ENCODE data around the gene ZCCHC14. TPM values are rescaled to one million over a fixed set of nuclear protein-coding genes. Genes with fewer than 3 reads are reported as not detected.
"Not testable (repeated sequence)": the region's sequence is repeated elsewhere in the genome, so short reads cannot be mapped to it uniquely, and the experiment has no call there.

The ZCCHC14 gene
- total RNA-seq, 1 experiment from 2014 or later: 33.1 TPM

DNA sequence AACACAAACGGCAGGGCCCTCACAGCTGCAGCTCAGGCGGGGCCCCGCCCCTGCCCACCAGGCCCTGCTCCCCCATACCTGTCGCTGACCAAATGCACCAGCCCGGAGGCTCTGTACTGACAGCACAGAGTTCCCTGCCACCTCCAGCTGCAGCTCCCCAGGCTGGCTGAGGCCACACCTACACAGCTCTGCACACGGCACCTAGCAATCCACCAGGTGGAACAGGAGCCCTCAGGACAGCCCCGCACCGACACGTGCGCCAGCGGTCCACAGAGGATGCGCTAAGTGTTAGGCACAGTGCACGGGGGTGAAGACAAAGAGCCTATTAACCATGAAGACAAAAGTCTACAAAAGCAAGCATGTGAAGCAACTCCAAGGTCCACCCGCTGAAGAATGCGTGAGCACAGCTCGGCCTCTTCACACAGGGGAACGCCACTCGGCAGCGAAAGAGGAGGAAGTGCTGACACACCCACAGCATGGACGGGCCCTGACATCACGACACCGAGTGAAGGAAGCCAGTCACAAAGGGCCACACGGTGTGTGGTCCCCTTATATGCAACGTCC lies 5.4 kb downstream of the ZCCHC14 start:
- Histone ChIP-seq H3K4me3 (ENCODE audit: low read depth, low read length) (no peak overlapping the region), H3K27me3 (replicated peaks; ENCODE audit: control insufficient read depth, insufficient read depth, low read length) (no peaks in the 10 kb centered on the region), H3K9me3 (no peaks in the 10 kb centered on the region), H3K4me1 (peaks cover 19% of the 10 kb centered on the region), H3K36me3 (ENCODE audit: control insufficient read depth, insufficient read depth, low read length) (no peaks in the 10 kb centered on the region; the same call in 1 of the 2 replicates)
- ChIA-PET POLR2A (no interaction called here), CTCF (interaction anchor here (0.6 kb wide), 1 partner anchor 26 kb away, joined by 3 read pairs; no protein-coding TSS in a partner anchor)
- TF ChIP-seq, protein P1, sequence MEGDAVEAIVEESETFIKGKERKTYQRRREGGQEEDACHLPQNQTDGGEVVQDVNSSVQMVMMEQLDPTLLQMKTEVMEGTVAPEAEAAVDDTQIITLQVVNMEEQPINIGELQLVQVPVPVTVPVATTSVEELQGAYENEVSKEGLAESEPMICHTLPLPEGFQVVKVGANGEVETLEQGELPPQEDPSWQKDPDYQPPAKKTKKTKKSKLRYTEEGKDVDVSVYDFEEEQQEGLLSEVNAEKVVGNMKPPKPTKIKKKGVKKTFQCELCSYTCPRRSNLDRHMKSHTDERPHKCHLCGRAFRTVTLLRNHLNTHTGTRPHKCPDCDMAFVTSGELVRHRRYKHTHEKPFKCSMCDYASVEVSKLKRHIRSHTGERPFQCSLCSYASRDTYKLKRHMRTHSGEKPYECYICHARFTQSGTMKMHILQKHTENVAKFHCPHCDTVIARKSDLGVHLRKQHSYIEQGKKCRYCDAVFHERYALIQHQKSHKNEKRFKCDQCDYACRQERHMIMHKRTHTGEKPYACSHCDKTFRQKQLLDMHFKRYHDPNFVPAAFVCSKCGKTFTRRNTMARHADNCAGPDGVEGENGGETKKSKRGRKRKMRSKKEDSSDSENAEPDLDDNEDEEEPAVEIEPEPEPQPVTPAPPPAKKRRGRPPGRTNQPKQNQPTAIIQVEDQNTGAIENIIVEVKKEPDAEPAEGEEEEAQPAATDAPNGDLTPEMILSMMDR (IDR thresholded peaks at IDR 0.05; ENCODE audit: insufficient read depth in 1 of 2, low read depth in 1 of 2, low read length in 1 of 2, severe bottlenecking in 1 of 2, unreplicated experiment in 1 of 2): no peak
- H3K27ac Mint-ChIP-seq (ENCODE audit: unreplicated experiment): no peak overlapping the region
- peak overlapping the region; percentile 72 for H3K4me3 Mint-ChIP-seq (ENCODE audit: unreplicated experiment)
- intact Hi-C loops (cut with micrococcal nuclease; ENCODE audit: unreplicated experiment): no loop called here
- peaks cover 59% of the 10 kb centered on the region for H3K4me1 Mint-ChIP-seq (ENCODE audit: low read depth, unreplicated experiment)
- BruUV-seq (replicated peaks): no TSS peak
- H3K9me3 Mint-ChIP-seq (ENCODE audit: unreplicated experiment): no peaks in the 10 kb centered on the region
- DNase-seq: peak; percentile 56 to 80
- peaks cover 31% of the 10 kb centered on the region for H3K36me3 Mint-ChIP-seq (ENCODE audit: insufficient read depth, unreplicated experiment)
- H3K27me3 Mint-ChIP-seq (ENCODE audit: insufficient read depth, unreplicated experiment): no peaks in the 10 kb centered on the region

DNA sequence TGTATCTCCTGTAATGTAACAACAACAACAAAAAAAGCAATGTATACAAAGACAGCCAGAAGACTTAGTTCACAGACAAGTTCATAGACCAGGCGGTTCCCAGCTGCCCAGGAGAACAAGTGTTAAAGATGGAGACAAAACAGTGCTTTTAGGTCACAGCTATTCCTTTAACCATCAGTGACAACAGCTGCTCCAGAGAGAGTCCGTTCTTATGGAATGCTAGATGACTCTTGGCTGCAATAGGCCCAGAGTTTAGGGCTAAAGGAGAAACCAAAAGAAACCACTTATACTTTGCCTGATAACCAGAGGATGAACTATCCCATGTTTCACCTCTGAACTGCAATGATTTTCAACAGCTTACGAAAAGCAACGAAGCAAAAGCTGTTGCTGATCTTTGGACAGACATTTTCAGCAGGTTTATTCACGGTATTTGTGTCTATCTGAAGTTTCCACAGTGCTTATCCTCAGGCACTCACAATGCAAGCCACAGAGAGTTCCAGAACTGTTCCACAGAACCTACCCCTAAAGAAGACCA lies 6.0 kb downstream of the ZCCHC14 start:
- Histone ChIP-seq H3K27me3 (replicated peaks; ENCODE audit: control insufficient read depth, insufficient read depth, low read length) (no peaks in the 10 kb centered on the region), H3K36me3 (ENCODE audit: control insufficient read depth, insufficient read depth, low read length) (no peaks in the 10 kb centered on the region; the same call in 1 of the 2 replicates), H3K4me1 (peaks cover 19% of the 10 kb centered on the region), H3K4me3 (ENCODE audit: low read depth, low read length) (no peak overlapping the region), H3K9me3 (no peaks in the 10 kb centered on the region)
- no peak overlapping the region for H3K27ac Mint-ChIP-seq (ENCODE audit: unreplicated experiment)
- no TSS peak for BruUV-seq (replicated peaks)
- no peak for DNase-seq
- TF ChIP-seq, protein P1 (IDR thresholded peaks at IDR 0.05; ENCODE audit: insufficient read depth in 1 of 2, low read depth in 1 of 2, low read length in 1 of 2, severe bottlenecking in 1 of 2, unreplicated experiment in 1 of 2): no peak
- H3K27me3 Mint-ChIP-seq (ENCODE audit: insufficient read depth, unreplicated experiment): no peaks in the 10 kb centered on the region
- no peaks in the 10 kb centered on the region for H3K9me3 Mint-ChIP-seq (ENCODE audit: unreplicated experiment)
- peaks cover 65% of the 10 kb centered on the region for H3K4me1 Mint-ChIP-seq (ENCODE audit: low read depth, unreplicated experiment)
- peaks cover 30% of the 10 kb centered on the region for H3K36me3 Mint-ChIP-seq (ENCODE audit: insufficient read depth, unreplicated experiment)
- CTCF ChIA-PET: interaction anchor here (0.6 to 1.5 kb wide), 2 partner anchors 25 kb away, joined by 3 read pairs; no protein-coding TSS in a partner anchor
- intact Hi-C loops (cut with micrococcal nuclease; ENCODE audit: unreplicated experiment): no loop called here
- POLR2A ChIA-PET: no interaction called here
- H3K4me3 Mint-ChIP-seq (ENCODE audit: unreplicated experiment): no peak overlapping the region

DNA sequence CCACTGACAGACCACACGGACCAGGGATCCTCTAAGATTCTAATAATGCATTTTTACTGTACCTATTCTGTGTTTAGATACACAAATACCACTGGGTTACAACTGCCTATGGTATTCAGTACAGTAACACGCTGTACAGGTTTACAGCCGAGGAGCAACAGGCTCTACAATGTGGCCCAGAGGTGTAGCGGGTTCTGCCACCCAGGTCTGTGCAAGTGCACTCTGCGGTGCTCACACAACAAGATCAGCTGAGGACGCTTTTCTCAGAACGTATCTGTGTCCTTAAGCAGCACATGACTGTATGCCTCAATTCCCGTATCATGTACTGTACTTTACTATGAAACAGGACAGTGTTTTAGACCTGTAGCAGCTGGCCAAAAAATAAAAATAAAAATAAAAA lies 6.5 kb downstream of the ZCCHC14 start:
- H3K9me3 ChIP-seq: no peaks in the 10 kb centered on the region
- no peaks in the 10 kb centered on the region for H3K27me3 Mint-ChIP-seq (ENCODE audit: insufficient read depth, unreplicated experiment)
- TF ChIP-seq, protein P1 (IDR thresholded peaks at IDR 0.05; ENCODE audit: insufficient read depth in 1 of 2, low read depth in 1 of 2, low read length in 1 of 2, severe bottlenecking in 1 of 2, unreplicated experiment in 1 of 2): no peak
- no peaks in the 10 kb centered on the region for H3K9me3 Mint-ChIP-seq (ENCODE audit: unreplicated experiment)
- no peak overlapping the region for H3K4me3 Mint-ChIP-seq (ENCODE audit: unreplicated experiment)
- POLR2A ChIA-PET: no interaction called here
- no peak overlapping the region for H3K4me3 ChIP-seq (ENCODE audit: low read depth, low read length)
- H3K27me3 ChIP-seq (replicated peaks; ENCODE audit: control insufficient read depth, insufficient read depth, low read length): no peaks in the 10 kb centered on the region
- no peak overlapping the region for H3K27ac Mint-ChIP-seq (ENCODE audit: unreplicated experiment)
- CTCF ChIA-PET: interaction anchor here (1.5 kb wide), 1 partner anchor 25 kb away, joined by 3 read pairs; no protein-coding TSS in a partner anchor
- peaks cover 19% of the 10 kb centered on the region for H3K4me1 ChIP-seq
- H3K36me3 ChIP-seq (ENCODE audit: control insufficient read depth, insufficient read depth, low read length): no peaks in the 10 kb centered on the region; the same call in 1 of the 2 replicates
- no peak for DNase-seq
- peaks cover 64% of the 10 kb centered on the region for H3K4me1 Mint-ChIP-seq (ENCODE audit: low read depth, unreplicated experiment)
- BruUV-seq (replicated peaks): no TSS peak
- H3K36me3 Mint-ChIP-seq (ENCODE audit: insufficient read depth, unreplicated experiment): peaks cover 25% of the 10 kb centered on the region
- intact Hi-C loops (cut with micrococcal nuclease; ENCODE audit: unreplicated experiment): no loop called here

DNA sequence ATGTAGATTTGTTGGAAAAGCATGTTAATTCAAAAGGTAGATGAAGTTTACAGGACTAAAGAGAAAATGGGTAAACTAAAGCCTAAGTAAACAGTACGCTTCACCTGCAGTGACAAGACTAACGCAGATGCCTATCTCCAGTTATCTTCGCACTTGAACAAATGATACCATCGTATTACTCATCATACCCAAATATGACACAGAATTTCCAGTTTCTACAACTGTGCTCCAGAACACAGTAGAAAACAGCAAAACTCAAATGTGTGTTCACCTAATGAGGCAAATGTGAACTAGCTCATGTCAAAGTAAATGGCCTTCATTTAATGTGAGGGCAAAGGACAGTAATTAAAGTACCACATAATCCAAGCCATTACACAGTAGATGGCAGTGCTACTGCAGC lies 7.0 kb downstream of the ZCCHC14 start:
- Mint-ChIP-seq H3K4me1 (ENCODE audit: low read depth, unreplicated experiment) (peaks cover 59% of the 10 kb centered on the region), H3K36me3 (ENCODE audit: insufficient read depth, unreplicated experiment) (peaks cover 24% of the 10 kb centered on the region)
- H3K4me3 Mint-ChIP-seq (ENCODE audit: unreplicated experiment); H3K27me3 Mint-ChIP-seq (ENCODE audit: insufficient read depth, unreplicated experiment); H3K36me3 ChIP-seq (ENCODE audit: control insufficient read depth, insufficient read depth, low read length); H3K9me3 Mint-ChIP-seq (ENCODE audit: unreplicated experiment); H3K27ac Mint-ChIP-seq (ENCODE audit: unreplicated experiment); POLR2A ChIA-PET; H3K4me3 ChIP-seq (ENCODE audit: low read depth, low read length); DNase-seq; H3K27me3 ChIP-seq (replicated peaks; ENCODE audit: control insufficient read depth, insufficient read depth, low read length); BruUV-seq (replicated peaks); intact Hi-C loops (cut with micrococcal nuclease; ENCODE audit: unreplicated experiment); H3K9me3 ChIP-seq: not testable (repeated sequence)
- peaks cover 19% of the 10 kb centered on the region for H3K4me1 ChIP-seq
- CTCF ChIA-PET: interaction anchor here (1.5 kb wide), 1 partner anchor 24 kb away, joined by 3 read pairs; no protein-coding TSS in a partner anchor

Measured in Caco-2 (cell line).